ENCODE data around the gene DCTN1. TPM values are rescaled to one million over a fixed set of nuclear protein-coding genes. Genes with fewer than 3 reads are reported as not detected.
A peak's percentile ranks its signal among the peaks of the same experiment; 100 is the strongest.

DCTN1 gene
- polyA plus RNA-seq, 2 of the 4 experiments (the other 2 are of a cell fraction) = 95.1 to 106 TPM

GRCh38 chr2:74391580-74392448, 11.7 kb upstream of the DCTN1 start (continued):
- no peak for TF ChIP-seq KDM1A (IDR thresholded peaks at IDR 0.05; ENCODE audit: low read depth)
- peak; percentile 59; the same call in 1 of the 2 replicates for TF ChIP-seq MYC (IDR thresholded peaks at IDR 0.05; ENCODE audit: borderline replicate concordance, low read length)
- TF ChIP-seq RAD21 (conservative IDR thresholded peaks at IDR 0.05 in 1 of 2, IDR thresholded peaks at IDR 0.05 in 1 of 2) = peak; percentile 48 to 61; a peak in 4 of 5 replicates
- no peak for TF ChIP-seq ZNF302 (CRISPR knock-in tag; IDR thresholded peaks at IDR 0.05)
- no peak for TF ChIP-seq CEBPB (IDR thresholded peaks at IDR 0.05)
- TF ChIP-seq MAFK (IDR thresholded peaks at IDR 0.05; ENCODE audit: partially characterized antibody) = no peak
- TF ChIP-seq BCL3 (IDR thresholded peaks at IDR 0.05) = peak; percentile 77; the same call in 1 of the 3 replicates

- Histone ChIP-seq H3K4me1 (peaks cover 24% of the 10 kb centered on the region), H3K27ac (peak overlapping the region; percentile 85 to 93), H3K9me3 (no peaks in the 10 kb centered on the region), H3K4me3 (peak overlapping the region; percentile 72), H3K4me2 (peak overlapping the region; percentile 90)
- peak in 1 of 2 experiments; percentile 49 for DNase-seq (ENCODE audit: low read depth in 1 of 2, low spot score in 1 of 2)
- POLR2A ChIA-PET = interaction anchor here (1.0 kb wide), 1 partner anchor 30 kb away, joined by 3 read pairs; the partner anchor contains the start of genes C2orf81 and WDR54
- CTCF ChIA-PET = interaction anchor here (0.5 to 4.7 kb wide), 46 partner anchors 9 to 566 kb away, joined by 3 to 39 read pairs (median 4); partner anchors contain the start of genes DCTN1 and INO80B
- TF ChIP-seq BHLHE40 (IDR thresholded peaks at IDR 0.05; ENCODE audit: low read depth, low read length) (no peak), GATA3 (IDR thresholded peaks at IDR 0.05; ENCODE audit: borderline replicate concordance) (peak; percentile 44; the same call in 1 of the 2 replicates)
- 2% methylated on average over 11 of the region's 11 CpGs for WGBS (ENCODE audit: missing lambda C conversion rate)
- peak in 1 of 2 experiments; percentile 47; a peak in 5 of 6 replicates for ATAC-seq
- FAIRE-seq = no peak
Observed at GRCh38 chr2:74391209-74391579, 11.1 kb upstream of the DCTN1 start.

GRCh38 chr2:74390606-74391005, 10.5 kb upstream of the DCTN1 start:
- ChIA-PET POLR2A (no interaction called here), CTCF (interaction anchor here (0.8 to 4.7 kb wide), 18 partner anchors 8 to 193 kb away, joined by 3 to 39 read pairs (median 10); partner anchors contain the start of genes DCTN1 and INO80B)
- FAIRE-seq (no peak), DNase-seq (ENCODE audit: low read depth in 1 of 2, low spot score in 1 of 2) (no peak), ATAC-seq (no peak)
- Histone ChIP-seq H3K4me2 (peak overlapping the region; percentile 90), H3K4me3 (peak overlapping the region; percentile 72), H3K4me1 (peaks cover 24% of the 10 kb centered on the region), H3K9me3 (no peaks in the 10 kb centered on the region), H3K27ac (peak overlapping the region in 1 of 2 experiments; percentile 93; a peak in 1 of 6 replicates)
- TF ChIP-seq MAX (IDR thresholded peaks at IDR 0.05) (no peak), KDM1A (IDR thresholded peaks at IDR 0.05; ENCODE audit: low read depth) (no peak), EHMT2 (IDR thresholded peaks at IDR 0.05; ENCODE audit: low read depth) (no peak), PBX3 (IDR thresholded peaks at IDR 0.05) (no peak), CEBPB (IDR thresholded peaks at IDR 0.05) (no peak), NR3C1 (IDR thresholded peaks at IDR 0.05) (no peak), PHF8 (IDR thresholded peaks at IDR 0.05; ENCODE audit: borderline replicate concordance, low read depth) (no peak), HOXB13 (CRISPR knock-in tag; IDR thresholded peaks at IDR 0.05; ENCODE audit: low read depth) (no peak)
- WGBS (ENCODE audit: missing lambda C conversion rate) = 77% methylated on average over 5 of the region's 5 CpGs

- DNase-seq (ENCODE audit: low read depth in 1 of 2, low spot score in 1 of 2) (no peak), FAIRE-seq (no peak), ATAC-seq (no peak)
- CTCF ChIA-PET = interaction anchor here (1.2 to 1.4 kb wide), 3 partner anchors 13 to 136 kb away, joined by 4 to 6 read pairs (median 4); no protein-coding TSS in a partner anchor
- WGBS (ENCODE audit: missing lambda C conversion rate) = 94% methylated on average over 1 of the region's 1 CpG
- no peaks in the 10 kb centered on the region for H3K9me3 ChIP-seq
- POLR2A ChIA-PET = no interaction called here
- no peak overlapping the region for H3K4me2 ChIP-seq
- no peak overlapping the region for H3K27ac ChIP-seq
- H3K4me1 ChIP-seq = peaks cover 27% of the 10 kb centered on the region
- TF ChIP-seq CHD2 (IDR thresholded peaks at IDR 0.05; ENCODE audit: low read length, partially characterized antibody) (no peak), HOXB13 (CRISPR knock-in tag; IDR thresholded peaks at IDR 0.05; ENCODE audit: low read depth) (no peak), JUNB (IDR thresholded peaks at IDR 0.05) (no peak), CTCF (IDR thresholded peaks at IDR 0.05) (no peak), ZFP36 (IDR thresholded peaks at IDR 0.05; ENCODE audit: borderline replicate concordance, partially characterized antibody) (no peak), ESRRA (IDR thresholded peaks at IDR 0.05; ENCODE audit: borderline replicate concordance, low read length) (no peak)
- H3K4me3 ChIP-seq = no peak overlapping the region
Observed at GRCh38 chr2:74387346-74387745, 7.2 kb upstream of the DCTN1 start.

All from A549 (cell line).